ENCODE data around the gene STX3. TPM values are rescaled to one million over a fixed set of nuclear protein-coding genes. Genes with fewer than 3 reads are reported as not detected.

STX3 gene
- total and polyA plus RNA-seq, 2 experiments from 2014 or later, result 5.6 to 9.3 TPM

GRCh38 chr11:59766542-59767224 lies 11.5 kb downstream of the STX3 start:
- H3K79me2 ChIP-seq (ENCODE audit: insufficient read depth), result peaks cover 78% of the 10 kb centered on the region
- in situ Hi-C loops (cut with MboI), result no loop called here
- TF ChIP-seq EZH2phosphoT487 (IDR thresholded peaks at IDR 0.05; ENCODE audit: insufficient read depth, low read depth) (no peak), EZH2 (IDR thresholded peaks at IDR 0.05; ENCODE audit: insufficient read depth, poor library complexity, severe bottlenecking) (no peak)

GRCh38 chr11:59767225-59767611 lies 12.0 kb downstream of the STX3 start:
- no peak for TF ChIP-seq EZH2 (IDR thresholded peaks at IDR 0.05; ENCODE audit: insufficient read depth, poor library complexity, severe bottlenecking)
- H3K4me3 ChIP-seq, result no peak overlapping the region
- in situ Hi-C loops (cut with MboI), result no loop called here
- H3K9me3 ChIP-seq (ENCODE audit: low read depth), result no peaks in the 10 kb centered on the region
- H4K20me1 ChIP-seq (ENCODE audit: insufficient read depth), result no peaks in the 10 kb centered on the region
- H3K27ac ChIP-seq, result no peak overlapping the region
- H2AFZ ChIP-seq, result no peak overlapping the region
- no peak overlapping the region for H3K4me2 ChIP-seq (ENCODE audit: unreplicated experiment)
- no peaks in the 10 kb centered on the region for H3K9me2 ChIP-seq (ENCODE audit: insufficient read depth)
- peaks cover 73% of the 10 kb centered on the region for H3K79me2 ChIP-seq (ENCODE audit: insufficient read depth)
- H3K36me3 ChIP-seq (ENCODE audit: low read depth), result no peaks in the 10 kb centered on the region
- H3K27me3 ChIP-seq (replicated peaks; ENCODE audit: insufficient read depth), result no peaks in the 10 kb centered on the region
- no peak for DNase-seq
- H3K4me1 ChIP-seq (ENCODE audit: insufficient read depth), result peaks cover 6% of the 10 kb centered on the region; the same call in 1 of the 2 replicates
- no peaks in the 10 kb centered on the region for H3F3A ChIP-seq (ENCODE audit: insufficient read depth)
- no peak overlapping the region for H3K9ac ChIP-seq
- WGBS, 2 experiments (ENCODE audit: low coverage in 1 of 2, low lambda C conversion rate in 2 of 2, missing lambda C conversion rate in 2 of 2), result 93 to 94% methylated on average over 1 of the region's 1 CpG

More at GRCh38 chr11:59766542-59767224, 11.5 kb downstream of the STX3 start:
- Histone ChIP-seq H3K4me3 (no peak overlapping the region), H3K4me2 (ENCODE audit: unreplicated experiment) (no peak overlapping the region), H4K20me1 (ENCODE audit: insufficient read depth) (no peaks in the 10 kb centered on the region), H3K4me1 (ENCODE audit: insufficient read depth) (peaks cover 6% of the 10 kb centered on the region; the same call in 1 of the 2 replicates), H3K36me3 (ENCODE audit: low read depth) (no peaks in the 10 kb centered on the region), H3K9me2 (ENCODE audit: insufficient read depth) (no peaks in the 10 kb centered on the region), H3K9ac (no peak overlapping the region), H2AFZ (no peak overlapping the region), H3K27me3 (replicated peaks; ENCODE audit: insufficient read depth) (no peaks in the 10 kb centered on the region), H3K9me3 (ENCODE audit: low read depth) (no peaks in the 10 kb centered on the region), H3K27ac (no peak overlapping the region), H3F3A (ENCODE audit: insufficient read depth) (no peaks in the 10 kb centered on the region)
- WGBS, 2 experiments (ENCODE audit: low coverage in 1 of 2, low lambda C conversion rate in 2 of 2, missing lambda C conversion rate in 2 of 2), result 83 to 84% methylated on average over 6 of the region's 6 CpGs
- DNase-seq, result no peak

- Histone ChIP-seq H3K9me2 (ENCODE audit: insufficient read depth) (no peaks in the 10 kb centered on the region), H3K36me3 (ENCODE audit: low read depth) (no peaks in the 10 kb centered on the region), H4K20me1 (ENCODE audit: insufficient read depth) (no peaks in the 10 kb centered on the region), H3K9ac (no peak overlapping the region), H2AFZ (no peak overlapping the region), H3K27ac (no peak overlapping the region), H3K79me2 (ENCODE audit: insufficient read depth) (peaks cover 57% of the 10 kb centered on the region), H3K4me1 (ENCODE audit: insufficient read depth) (peaks cover 2% of the 10 kb centered on the region; the same call in 1 of the 2 replicates), H3K4me3 (no peak overlapping the region), H3K9me3 (ENCODE audit: low read depth) (no peaks in the 10 kb centered on the region), H3K27me3 (replicated peaks; ENCODE audit: insufficient read depth) (no peaks in the 10 kb centered on the region), H3F3A (ENCODE audit: insufficient read depth) (no peaks in the 10 kb centered on the region), H3K4me2 (ENCODE audit: unreplicated experiment) (no peak overlapping the region)
- DNase-seq, result no peak
- in situ Hi-C loops (cut with MboI), result no loop called here
- WGBS, 2 experiments (ENCODE audit: low coverage in 1 of 2, low lambda C conversion rate in 2 of 2, missing lambda C conversion rate in 2 of 2), result 78 to 82% methylated on average over 7 of the region's 7 CpGs
- TF ChIP-seq EZH2phosphoT487 (IDR thresholded peaks at IDR 0.05; ENCODE audit: insufficient read depth, low read depth) (no peak), EZH2 (IDR thresholded peaks at IDR 0.05; ENCODE audit: insufficient read depth, poor library complexity, severe bottlenecking) (no peak)
Measured at GRCh38 chr11:59769111-59769510, 13.9 kb downstream of the STX3 start.

GRCh38 chr11:59769828-59770227 lies 14.7 kb downstream of the STX3 start:
- H3K9ac ChIP-seq, result no peak overlapping the region
- H3K27ac ChIP-seq, result no peak overlapping the region
- no peak for TF ChIP-seq EZH2 (IDR thresholded peaks at IDR 0.05; ENCODE audit: insufficient read depth, poor library complexity, severe bottlenecking)
- TF ChIP-seq EZH2phosphoT487 (IDR thresholded peaks at IDR 0.05; ENCODE audit: insufficient read depth, low read depth), result no peak
- no peaks in the 10 kb centered on the region for H4K20me1 ChIP-seq (ENCODE audit: insufficient read depth)
- WGBS, 2 experiments (ENCODE audit: low coverage in 1 of 2, low lambda C conversion rate in 2 of 2, missing lambda C conversion rate in 2 of 2), result 93 to 98% methylated on average over 4 of the region's 4 CpGs
- no peaks in the 10 kb centered on the region for H3K9me2 ChIP-seq (ENCODE audit: insufficient read depth)
- no peaks in the 10 kb centered on the region for H3K27me3 ChIP-seq (replicated peaks; ENCODE audit: insufficient read depth)
- no peaks in the 10 kb centered on the region for H3K9me3 ChIP-seq (ENCODE audit: low read depth)
- in situ Hi-C loops (cut with MboI), result no loop called here
- DNase-seq, result no peak
- H3K79me2 ChIP-seq (ENCODE audit: insufficient read depth), result peaks cover 53% of the 10 kb centered on the region
- no peaks in the 10 kb centered on the region for H3K4me1 ChIP-seq (ENCODE audit: insufficient read depth)
- H3K36me3 ChIP-seq (ENCODE audit: low read depth), result no peaks in the 10 kb centered on the region
- H3F3A ChIP-seq (ENCODE audit: insufficient read depth), result no peaks in the 10 kb centered on the region
- no peak overlapping the region for H3K4me2 ChIP-seq (ENCODE audit: unreplicated experiment)
- no peak overlapping the region for H3K4me3 ChIP-seq
- no peak overlapping the region for H2AFZ ChIP-seq

All from GM23248 (cell line).